Astrocyte (in vitro differentiated cells and primary cell): Measurements from ENCODE around the gene MED13.

Source experiments
- EZH2 ChIP-seq: IDR thresholded peaks from 2 replicates; pipeline ENCODE4 v1.6.1; 2012; ENCODE audit warnings: mild to moderate bottlenecking, low read length, inconsistent platforms; ENCODE audit not compliant: insufficient read depth
- TF ChIP-seq, protein P1 (sequence below): IDR thresholded peaks from 2 replicates; pipeline ENCODE4 v1.5.1; 2011; ENCODE audit warnings: low read depth, mild to moderate bottlenecking, inconsistent platforms, low read length, moderate library complexity; ENCODE audit not compliant: insufficient read depth

DNA sequence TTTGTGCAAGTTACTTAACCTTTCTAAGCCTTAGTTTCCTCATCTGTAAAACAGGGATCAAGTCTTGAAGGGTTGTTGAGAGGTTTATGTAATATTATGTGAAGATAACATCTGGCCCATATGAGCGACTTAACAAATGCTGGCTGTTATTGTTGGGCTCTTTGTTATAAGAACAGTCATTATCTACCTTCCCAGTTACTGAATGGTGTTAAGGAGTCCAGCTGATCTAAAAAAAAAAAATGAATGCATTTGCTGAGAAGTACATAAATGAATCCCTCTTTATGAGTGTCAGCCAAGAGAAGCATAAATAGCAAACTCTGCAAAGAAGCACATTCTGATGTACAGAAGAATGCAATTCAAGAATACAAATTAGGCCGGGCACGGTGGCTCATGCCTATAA lies 24.3 kb upstream of the MED13 start:
- TF ChIP-seq, protein P1, sequence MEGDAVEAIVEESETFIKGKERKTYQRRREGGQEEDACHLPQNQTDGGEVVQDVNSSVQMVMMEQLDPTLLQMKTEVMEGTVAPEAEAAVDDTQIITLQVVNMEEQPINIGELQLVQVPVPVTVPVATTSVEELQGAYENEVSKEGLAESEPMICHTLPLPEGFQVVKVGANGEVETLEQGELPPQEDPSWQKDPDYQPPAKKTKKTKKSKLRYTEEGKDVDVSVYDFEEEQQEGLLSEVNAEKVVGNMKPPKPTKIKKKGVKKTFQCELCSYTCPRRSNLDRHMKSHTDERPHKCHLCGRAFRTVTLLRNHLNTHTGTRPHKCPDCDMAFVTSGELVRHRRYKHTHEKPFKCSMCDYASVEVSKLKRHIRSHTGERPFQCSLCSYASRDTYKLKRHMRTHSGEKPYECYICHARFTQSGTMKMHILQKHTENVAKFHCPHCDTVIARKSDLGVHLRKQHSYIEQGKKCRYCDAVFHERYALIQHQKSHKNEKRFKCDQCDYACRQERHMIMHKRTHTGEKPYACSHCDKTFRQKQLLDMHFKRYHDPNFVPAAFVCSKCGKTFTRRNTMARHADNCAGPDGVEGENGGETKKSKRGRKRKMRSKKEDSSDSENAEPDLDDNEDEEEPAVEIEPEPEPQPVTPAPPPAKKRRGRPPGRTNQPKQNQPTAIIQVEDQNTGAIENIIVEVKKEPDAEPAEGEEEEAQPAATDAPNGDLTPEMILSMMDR = no peak
- no peak for TF ChIP-seq EZH2
